GM12878 (cell line): ENCODE data around the gene ETS1. TPM values are rescaled to one million over a fixed set of nuclear protein-coding genes. Genes with fewer than 3 reads are reported as not detected.

Experiments used
- ATAC-seq: fragments of 200-7000 bp; cut with Tn5 transposase; 3 replicates; pipeline ENCODE4 v1.9.1; 2020; ENCODE audit warnings: mild to moderate bottlenecking, moderate library complexity
- BruUV-seq: library from RNA; stranded (reverse); fragments of 400-500 nt; replicated peaks from 2 replicates; lab custom pipeline; 2021; lab: Mats Ljungman, UMichigan
- CTCF ChIA-PET: fragments of 300-600 bp; sonication (Branson Sonifier 250); formaldehyde crosslinking; extraction: SDS; loops from one replicate; lab custom pipeline; 2021; ENCODE audit warnings: inconsistent platforms; lab: Yijun Ruan, JAX
- POLR2A ChIA-PET: fragments of 350-600 bp; formaldehyde crosslinking; extraction: SDS; loops from one replicate; lab custom pipeline; 2021; ENCODE audit warnings: inconsistent platforms; lab: Charles Lee
- RAD21 ChIA-PET: fragments of 300-600 bp; sonication (Branson Sonifier 250); formaldehyde crosslinking; loops from one replicate; lab custom pipeline; 2023; ENCODE audit warnings: antibody characterized with exemption; ENCODE audit not compliant: unreplicated experiment; lab: Charles Lee
- SMC1A ChIA-PET: fragments of 300-600 bp; sonication (Branson Sonifier 250); formaldehyde crosslinking; loops from one replicate; lab custom pipeline; 2023; ENCODE audit not compliant: unreplicated experiment, uncharacterized antibody; lab: Charles Lee
- DNase-seq: peaks from one replicate; pipeline ENCODE4 v3.0.0-alpha.2; 2011; ENCODE audit warnings: low read depth, low spot score
- FAIRE-seq: peaks from 3 replicates; lab custom pipeline; 2011; peaks lifted over from hg19 to GRCh38; lab: Jason Lieb, UNC
- H2AFZ ChIP-seq: 2 replicates; pipeline ENCODE4 v1.6.0; 2011; ENCODE audit warnings: low read depth, low read length, control low read depth; ENCODE audit not compliant: control insufficient read depth
- H3K27ac ChIP-seq: 2 replicates; pipeline ENCODE4 v1.5.1; 2011; ENCODE audit warnings: control low read depth; ENCODE audit not compliant: control insufficient read depth, insufficient read depth
- H3K27me3 ChIP-seq, 2 experiments: replicated peaks in 1 of 2; 2 replicates each; pipeline versions ENCODE4 v1.6.0 to v1.6.1; 2011; ENCODE audit warnings: low read length in 1 of 2; ENCODE audit not compliant: control insufficient read depth in 2 of 2, insufficient read depth in 2 of 2
- H3K36me3 ChIP-seq, 2 experiments: 2 replicates each; pipeline ENCODE4 v1.5.1; 2011; ENCODE audit warnings: low read length in 1 of 2; ENCODE audit not compliant: control insufficient read depth in 2 of 2, insufficient read depth in 2 of 2
- H3K4me1 ChIP-seq: 2 replicates; pipeline ENCODE4 v1.6.1; 2011; ENCODE audit warnings: mild to moderate bottlenecking, low read length, moderate library complexity, mixed read lengths; ENCODE audit not compliant: control insufficient read depth, insufficient read depth
- H3K4me2 ChIP-seq: 2 replicates; pipeline ENCODE4 v1.6.0; 2011; ENCODE audit warnings: control low read depth; ENCODE audit not compliant: control insufficient read depth, insufficient read depth
- H3K4me3 ChIP-seq: fragments of 200-600 bp; sonication (generic); 2 replicates; pipeline ENCODE4 v1.5.1; 2016
- H3K79me2 ChIP-seq: 2 replicates; pipeline ENCODE4 v1.6.0; 2011; ENCODE audit warnings: low read length; ENCODE audit not compliant: control insufficient read depth, insufficient read depth
- H3K9ac ChIP-seq: 2 replicates; pipeline ENCODE4 v1.8.0; 2011; ENCODE audit warnings: low read length, control low read depth, mixed read lengths; ENCODE audit not compliant: control insufficient read depth, insufficient read depth
- H3K9me3 ChIP-seq: replicated peaks from 3 replicates; pipeline ENCODE4 v1.5.1; 2011; ENCODE audit warnings: mild to moderate bottlenecking, low read length; ENCODE audit not compliant: control insufficient read depth, insufficient read depth
- H4K20me1 ChIP-seq: 2 replicates; pipeline ENCODE4 v1.6.0; 2011; ENCODE audit not compliant: control insufficient read depth, insufficient read depth
- EZH2 ChIP-seq: IDR thresholded peaks from 2 replicates; pipeline ENCODE4 v1.6.1; 2012; ENCODE audit warnings: low read depth, mild to moderate bottlenecking, control low read depth, inconsistent platforms, low read length, borderline replicate concordance; ENCODE audit not compliant: control insufficient read depth
- FOXK2 ChIP-seq: fragments of 450-650 bp; IDR thresholded peaks from 2 replicates; pipeline ENCODE4 v1.6.1; 2017; ENCODE audit warnings: mild to moderate bottlenecking, moderate library complexity
- FOXM1 ChIP-seq: IDR thresholded peaks from 2 replicates; pipeline ENCODE4 v1.6.1; 2012; ENCODE audit warnings: low read depth, mild to moderate bottlenecking, inconsistent platforms, low read length, moderate library complexity
- KDM1A ChIP-seq: fragments of 200-600 bp; sonication (generic); IDR thresholded peaks from 2 replicates; pipeline ENCODE4 v1.6.1; 2016; ENCODE audit warnings: borderline replicate concordance
- MYC ChIP-seq: IDR thresholded peaks from 2 replicates; pipeline ENCODE4 v1.6.1; 2011; ENCODE audit warnings: mild to moderate bottlenecking, low read length, moderate library complexity, inconsistent platforms; ENCODE audit not compliant: insufficient read depth, insufficient replicate concordance, insufficient read length, severe bottlenecking
- PRDM15 ChIP-seq: fragments of 450-650 bp; formaldehyde crosslinking; IDR thresholded peaks from 2 replicates; pipeline ENCODE4 v1.4.0; 2020; ENCODE audit warnings: mild to moderate bottlenecking, moderate library complexity
- RAD21 ChIP-seq: IDR thresholded peaks from 2 replicates; pipeline ENCODE4 v1.6.1; 2011; ENCODE audit warnings: mild to moderate bottlenecking, low read depth, low read length, moderate library complexity; ENCODE audit not compliant: insufficient read depth
- RELA ChIP-seq: fragments of 450-650 bp; IDR thresholded peaks from 2 replicates; pipeline ENCODE4 v1.8.0; 2014; ENCODE audit warnings: borderline replicate concordance; ENCODE audit not compliant: partially characterized antibody
- STAT1 ChIP-seq: fragments of 450-650 bp; conservative IDR thresholded peaks from 2 replicates; pipeline ENCODE4 v1.6.1; 2014; ENCODE audit warnings: antibody characterized with exemption, mild to moderate bottlenecking
- TCF7 ChIP-seq: IDR thresholded peaks from 2 replicates; pipeline ENCODE4 v1.6.1; 2014; ENCODE audit warnings: antibody characterized with exemption, borderline replicate concordance
- WRNIP1 ChIP-seq: IDR thresholded peaks from 2 replicates; pipeline ENCODE4 v1.6.1; 2011; ENCODE audit warnings: low read depth, low read length, improper control_type of control experiment, borderline replicate concordance
- YBX1 ChIP-seq: fragments of 450-650 bp; IDR thresholded peaks from 2 replicates; pipeline ENCODE4 v1.6.1; 2016; ENCODE audit warnings: antibody characterized with exemption
- YY1 ChIP-seq: IDR thresholded peaks from 2 replicates; pipeline ENCODE4 v1.6.1; 2011; ENCODE audit warnings: low read depth, mild to moderate bottlenecking, low read length
- ZBED1 ChIP-seq: IDR thresholded peaks from 2 replicates; pipeline ENCODE4 v1.6.1; 2016; ENCODE audit warnings: borderline replicate concordance
- ZNF622 ChIP-seq: fragments of 450-650 bp; IDR thresholded peaks from 2 replicates; pipeline ENCODE4 v1.6.1; 2017; ENCODE audit warnings: mild to moderate bottlenecking, inconsistent platforms
- WGBS: methylation state at CpG from one replicate; pipeline ENCODE4 v1.1.6; 2016; ENCODE audit warnings: low lambda C conversion rate; ENCODE audit not compliant: insufficient replicate concordance, insufficient coverage; ENCODE audit errors: missing lambda C conversion rate; 5-methylcytosine and 5-hydroxymethylcytosine counted together
- in situ Hi-C: fragments of 300-500 bp; cut with MboI; formaldehyde crosslinking; loops from 9 replicates; pipeline ENCODE4 v1.14.3; 2018; ENCODE audit warnings: mixed read lengths
- intact Hi-C: fragments of 100-400 bp; cut with micrococcal nuclease; formaldehyde crosslinking; loops from one replicate; pipeline ENCODE4 v1.14.2; 2022; ENCODE audit not compliant: unreplicated experiment
- polyA plus RNA-seq, 11 experiments: library from polyadenylated mRNA; depleted of rRNA in 4 of 11; unstranded in 6 of 11; stranded (reverse) in 5 of 11; fragments of >200 nt; fragmentation: Nextera tagmentation in 4 of 11; fragmentation: Illumina TruSeq in 1 of 11; extraction: Ambion mirVana in 4 of 11; extraction: Trizol in 1 of 11; gene quantifications; 1 replicate in 1 of 11; 2 replicates in 10 of 11; pipeline versions ENCODE4 v1.2.1 to v1.2.3, GENCODE V29; 2011 to 2016; ENCODE audit warnings: inconsistent platforms in 2 of 11, missing spikeins in 2 of 11, low read depth in 1 of 11
- total RNA-seq, 4 experiments: library from RNA; depleted of rRNA in 3 of 4; stranded (reverse); fragments of >200 nt in 3 of 4; fragmentation: Illumina TruSeq in 1 of 4; extraction: Trizol in 1 of 4; gene quantifications; 2 replicates each; pipeline versions ENCODE4 v1.2.1 to v1.2.3, GENCODE V29; 2013 to 2021
- TF ChIP-seq, protein P1 (sequence below): IDR thresholded peaks from 2 replicates; pipeline ENCODE4 v1.6.1; 2011; ENCODE audit warnings: low read depth, mild to moderate bottlenecking, low read length, moderate library complexity, borderline replicate concordance; ENCODE audit errors: extremely low read depth
- TF ChIP-seq, protein P2 (sequence below): fragments of 450-650 bp; IDR thresholded peaks from 2 replicates; pipeline ENCODE4 v1.6.1; 2017; ENCODE audit warnings: mild to moderate bottlenecking, moderate library complexity

ETS1 gene
- total and polyA plus RNA-seq, 10 of the 15 experiments (the other 5 are each of a cell fraction or from before 2014, with no cell fraction given), result 12.5 to 112 (median 55.5) TPM

- SMC1A ChIA-PET, result interaction anchor here (0.7 to 3.0 kb wide), 5 partner anchors 32 to 193 kb away, joined by 3 to 8 read pairs (median 5); no protein-coding TSS in a partner anchor
- Histone ChIP-seq H3K9ac (no peak overlapping the region), H4K20me1 (no peaks in the 10 kb centered on the region), H3K79me2 (no peaks in the 10 kb centered on the region), H2AFZ (no peak overlapping the region), H3K4me3 (no peak overlapping the region), H3K4me2 (no peak overlapping the region), H3K4me1 (peaks cover 18% of the 10 kb centered on the region), H3K27ac (no peak overlapping the region), H3K9me3 (no peaks in the 10 kb centered on the region)
- 85% methylated on average over 6 of the region's 6 CpGs for WGBS
- in situ Hi-C loops, result no loop called here
- ATAC-seq, result no peak
- RAD21 ChIA-PET, result interaction anchor here (1.1 to 1.5 kb wide), 2 partner anchors 9 to 20 kb away, joined by 3 to 7 read pairs; no protein-coding TSS in a partner anchor
- BruUV-seq, result no TSS peak
- intact Hi-C loops, result no loop called here
- POLR2A ChIA-PET, result no interaction called here
- no peak for DNase-seq
- no peak for FAIRE-seq
- CTCF ChIA-PET, result interaction anchor here (1.0 kb wide), 1 partner anchor 27 kb away, joined by 3 read pairs; no protein-coding TSS in a partner anchor
- TF ChIP-seq MYC (no peak), RAD21 (no peak), STAT1 (no peak), YY1 (no peak), KDM1A (no peak), WRNIP1 (no peak), PRDM15 (CRISPR knock-in tag) (no peak), TCF7 (no peak), FOXM1 (no peak), EZH2 (no peak), ZBED1 (no peak), RELA (no peak), FOXK2 (no peak), YBX1 (no peak), ZNF622 (no peak)
- TF ChIP-seq, protein P1, sequence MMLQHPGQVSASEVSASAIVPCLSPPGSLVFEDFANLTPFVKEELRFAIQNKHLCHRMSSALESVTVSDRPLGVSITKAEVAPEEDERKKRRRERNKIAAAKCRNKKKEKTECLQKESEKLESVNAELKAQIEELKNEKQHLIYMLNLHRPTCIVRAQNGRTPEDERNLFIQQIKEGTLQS, result no peak
- TF ChIP-seq, protein P2, sequence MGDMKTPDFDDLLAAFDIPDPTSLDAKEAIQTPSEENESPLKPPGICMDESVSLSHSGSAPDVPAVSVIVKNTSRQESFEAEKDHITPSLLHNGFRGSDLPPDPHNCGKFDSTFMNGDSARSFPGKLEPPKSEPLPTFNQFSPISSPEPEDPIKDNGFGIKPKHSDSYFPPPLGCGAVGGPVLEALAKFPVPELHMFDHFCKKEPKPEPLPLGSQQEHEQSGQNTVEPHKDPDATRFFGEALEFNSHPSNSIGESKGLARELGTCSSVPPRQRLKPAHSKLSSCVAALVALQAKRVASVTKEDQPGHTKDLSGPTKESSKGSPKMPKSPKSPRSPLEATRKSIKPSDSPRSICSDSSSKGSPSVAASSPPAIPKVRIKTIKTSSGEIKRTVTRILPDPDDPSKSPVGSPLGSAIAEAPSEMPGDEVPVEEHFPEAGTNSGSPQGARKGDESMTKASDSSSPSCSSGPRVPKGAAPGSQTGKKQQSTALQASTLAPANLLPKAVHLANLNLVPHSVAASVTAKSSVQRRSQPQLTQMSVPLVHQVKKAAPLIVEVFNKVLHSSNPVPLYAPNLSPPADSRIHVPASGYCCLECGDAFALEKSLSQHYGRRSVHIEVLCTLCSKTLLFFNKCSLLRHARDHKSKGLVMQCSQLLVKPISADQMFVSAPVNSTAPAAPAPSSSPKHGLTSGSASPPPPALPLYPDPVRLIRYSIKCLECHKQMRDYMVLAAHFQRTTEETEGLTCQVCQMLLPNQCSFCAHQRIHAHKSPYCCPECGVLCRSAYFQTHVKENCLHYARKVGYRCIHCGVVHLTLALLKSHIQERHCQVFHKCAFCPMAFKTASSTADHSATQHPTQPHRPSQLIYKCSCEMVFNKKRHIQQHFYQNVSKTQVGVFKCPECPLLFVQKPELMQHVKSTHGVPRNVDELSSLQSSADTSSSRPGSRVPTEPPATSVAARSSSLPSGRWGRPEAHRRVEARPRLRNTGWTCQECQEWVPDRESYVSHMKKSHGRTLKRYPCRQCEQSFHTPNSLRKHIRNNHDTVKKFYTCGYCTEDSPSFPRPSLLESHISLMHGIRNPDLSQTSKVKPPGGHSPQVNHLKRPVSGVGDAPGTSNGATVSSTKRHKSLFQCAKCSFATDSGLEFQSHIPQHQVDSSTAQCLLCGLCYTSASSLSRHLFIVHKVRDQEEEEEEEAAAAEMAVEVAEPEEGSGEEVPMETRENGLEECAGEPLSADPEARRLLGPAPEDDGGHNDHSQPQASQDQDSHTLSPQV, result no peak
- TF ChIP-seq, all 136 proteins: peak for 0
- Histone ChIP-seq H3K36me3 (no peaks in the 10 kb centered on the region), H3K27me3 (no peaks in the 10 kb centered on the region)
Measured at GRCh38 chr11:128572965-128573364, 14.4 kb downstream of the ETS1 start.
